NCI-H345 treated with DMSO at 0.1 percent for 48 hours (cell line): ENCODE results near the gene TBL3.
"Not testable (repeated sequence)": the region's sequence is repeated elsewhere in the genome, so short reads cannot be mapped to it uniquely, and the experiment has no call there.

Experiments
- DNase-seq: peaks from one replicate; lab custom pipeline; 2025; ENCODE audit not compliant: unreplicated experiment; lab: John Stamatoyannopoulos, UW

TBL3 gene

GRCh38 chr16:1998852-1999801, 27.3 kb downstream of the TBL3 start:
- no peak for DNase-seq

GRCh38 chr16:1999866-2000514, 28.1 kb downstream of the TBL3 start:
- no peak for DNase-seq

GRCh38 chr16:2001035-2001434, 29.2 kb downstream of the TBL3 start:
- DNase-seq: no peak

- DNase-seq: no peak
Measured at GRCh38 chr16:2001456-2002355, 29.9 kb downstream of the TBL3 start.

- DNase-seq: no peak
Measured at GRCh38 chr16:2002406-2003230, 30.8 kb downstream of the TBL3 start.

GRCh38 chr16:2003231-2003826, 31.5 kb downstream of the TBL3 start:
- no peak for DNase-seq

- DNase-seq: peak; percentile 86
Measured at GRCh38 chr16:2003827-2004641, 32.2 kb downstream of the TBL3 start.

GRCh38 chr16:2004795-2005517, 33.1 kb downstream of the TBL3 start:
- DNase-seq: no peak

GRCh38 chr16:2005646-2006045, 33.8 kb downstream of the TBL3 start:
- no peak for DNase-seq

GRCh38 chr16:2006317-2006716, 34.5 kb downstream of the TBL3 start:
- DNase-seq: no peak

GRCh38 chr16:2007081-2007836, 35.4 kb downstream of the TBL3 start:
- DNase-seq: no peak

GRCh38 chr16:2008009-2008526, 36.2 kb downstream of the TBL3 start:
- DNase-seq: no peak

- no peak for DNase-seq
Measured at GRCh38 chr16:2008631-2009163, 36.8 kb downstream of the TBL3 start.

GRCh38 chr16:2009164-2009711, 37.4 kb downstream of the TBL3 start:
- no peak for DNase-seq

GRCh38 chr16:2009791-2010510, 38.1 kb downstream of the TBL3 start, which contains the start of gene ZNF598:
TSS of gene ZNF598 (minus strand) at chr16:2009821.
- peak; percentile 43 for DNase-seq

GRCh38 chr16:2011726-2012125, 39.9 kb downstream of the TBL3 start:
- not testable (repeated sequence) for DNase-seq
